Breast epithelium (tissue), 4 donors: ENCODE results near the gene CPEB1. TPM values are rescaled to one million over a fixed set of nuclear protein-coding genes. Genes with fewer than 3 reads are reported as not detected.

Source experiments
- DNase-seq, 2 donors: peaks; one replicate each; pipeline ENCODE4 v3.0.0-alpha.2; 2019; ENCODE audit warnings: low spot score in 2 of 2
- H3K27ac ChIP-seq, 2 donors: fragments of 200-600 bp; sonication (generic) in 1 of 2; one replicate each; pipeline ENCODE4 v1.5.1; 2016 to 2019; ENCODE audit warnings: mild to moderate bottlenecking in 1 of 2
- H3K27me3 ChIP-seq, 2 donors: fragments of 200-600 bp; sonication (generic) in 1 of 2; one replicate each; pipeline versions ENCODE4 v1.5.1 to v1.6.0; 2017 to 2019; ENCODE audit warnings: control low read depth in 1 of 2, mild to moderate bottlenecking in 1 of 2
- H3K36me3 ChIP-seq: fragments of 200-600 bp; one replicate; pipeline ENCODE4 v1.5.1; 2019
- H3K4me1 ChIP-seq, 2 donors: fragments of 200-600 bp; sonication (generic); one replicate each; pipeline ENCODE4 v1.5.1; 2016 to 2019; ENCODE audit warnings: control low read depth in 1 of 2
- H3K4me3 ChIP-seq, 3 donors: fragments of 200-600 bp; sonication (generic); 1 replicate in 2 of 3; 2 replicates in 1 of 3; pipeline ENCODE4 v1.5.1; 2016 to 2019; ENCODE audit warnings: mild to moderate bottlenecking in 3 of 3, moderate library complexity in 2 of 3
- H3K9me3 ChIP-seq, 2 donors: fragments of 200-600 bp; sonication (generic) in 1 of 2; one replicate each; pipeline ENCODE4 v1.5.1; 2016 to 2019; ENCODE audit warnings: control low read depth in 1 of 2
- CTCF ChIP-seq, 3 donors: fragments of 450-650 bp; IDR thresholded peaks; one replicate each; pipeline ENCODE4 v1.5.1; 2016 to 2017; ENCODE audit warnings: antibody characterized with exemption in 3 of 3, mild to moderate bottlenecking in 3 of 3, moderate library complexity in 3 of 3
- POLR2A ChIP-seq: fragments of 450-650 bp; IDR thresholded peaks from one replicate; pipeline ENCODE4 v1.6.1; 2016; ENCODE audit warnings: antibody characterized with exemption, mild to moderate bottlenecking, moderate library complexity
- POLR2AphosphoS5 ChIP-seq, 3 donors: sonication (generic); formaldehyde crosslinking; IDR thresholded peaks; one replicate each; pipeline ENCODE4 v1.6.1; 2017; ENCODE audit warnings: antibody characterized with exemption in 3 of 3
- intact Hi-C: fragments of 100-400 bp; cut with DNase I; formaldehyde crosslinking; loops from one replicate; pipeline ENCODE4 v1.15.1; 2023; ENCODE audit warnings: low total_unique reads
- total RNA-seq, 3 donors: library from RNA; depleted of rRNA; stranded (reverse); fragments of >200 nt; gene quantifications; one replicate each; pipeline ENCODE4 v1.1.0, GENCODE V29; 2016

CPEB1 gene
- total RNA-seq, 3 donors from 2014 or later, result 2.2 to 6.9 (median 4.6) TPM

- no peak for DNase-seq
Observed at GRCh38 chr15:82585072-82585471, 62.1 kb downstream of the CPEB1 start.

DNA sequence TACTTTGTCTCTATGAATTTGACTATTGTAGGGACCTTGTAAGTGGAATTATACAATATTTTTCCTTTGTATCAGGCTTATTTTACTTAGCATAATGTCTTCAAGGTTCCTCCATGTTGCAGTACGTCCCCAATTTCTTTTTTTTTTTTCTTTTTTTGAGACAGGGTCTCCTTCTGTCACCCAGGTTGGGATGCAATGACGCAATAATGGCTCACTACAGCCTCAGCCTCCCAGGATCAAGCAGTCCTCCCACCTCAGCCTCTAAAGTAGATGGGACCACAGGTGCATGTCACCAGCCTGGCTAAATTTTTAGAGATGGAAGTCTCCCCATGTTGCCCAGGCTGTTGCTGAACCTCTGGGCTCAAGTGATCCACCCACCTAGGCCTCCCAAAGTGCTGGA is 66.5 kb downstream of the CPEB1 start:
- H3K27me3 ChIP-seq, result no peaks in the 10 kb centered on the region
- H3K9me3 ChIP-seq, result no peaks in the 10 kb centered on the region
- H3K4me1 ChIP-seq, result no peaks in the 10 kb centered on the region
- DNase-seq, result no peak
- TF ChIP-seq POLR2AphosphoS5 (IDR thresholded peaks at IDR 0.05), result no peak
- no peak for TF ChIP-seq CTCF (IDR thresholded peaks at IDR 0.05)
- TF ChIP-seq POLR2A, result no peak
- no peaks in the 10 kb centered on the region for H3K36me3 ChIP-seq
- no peak overlapping the region for H3K4me3 ChIP-seq
- no peak overlapping the region for H3K27ac ChIP-seq
- intact Hi-C loops, result no loop called here

More at GRCh38 chr15:82585072-82585471, 62.1 kb downstream of the CPEB1 start:
- no peak overlapping the region for H3K4me3 ChIP-seq
- intact Hi-C loops, result loop anchor here (1.0 kb wide), 1 partner anchor 10 kb away; no protein-coding TSS in a partner anchor
- no peak overlapping the region for H3K27ac ChIP-seq
- H3K4me1 ChIP-seq, result no peaks in the 10 kb centered on the region
- H3K36me3 ChIP-seq, result no peaks in the 10 kb centered on the region
- H3K27me3 ChIP-seq, result no peaks in the 10 kb centered on the region
- H3K9me3 ChIP-seq, result no peaks in the 10 kb centered on the region
- TF ChIP-seq POLR2A (no peak), CTCF (IDR thresholded peaks at IDR 0.05) (no peak), POLR2AphosphoS5 (IDR thresholded peaks at IDR 0.05) (no peak)

DNA sequence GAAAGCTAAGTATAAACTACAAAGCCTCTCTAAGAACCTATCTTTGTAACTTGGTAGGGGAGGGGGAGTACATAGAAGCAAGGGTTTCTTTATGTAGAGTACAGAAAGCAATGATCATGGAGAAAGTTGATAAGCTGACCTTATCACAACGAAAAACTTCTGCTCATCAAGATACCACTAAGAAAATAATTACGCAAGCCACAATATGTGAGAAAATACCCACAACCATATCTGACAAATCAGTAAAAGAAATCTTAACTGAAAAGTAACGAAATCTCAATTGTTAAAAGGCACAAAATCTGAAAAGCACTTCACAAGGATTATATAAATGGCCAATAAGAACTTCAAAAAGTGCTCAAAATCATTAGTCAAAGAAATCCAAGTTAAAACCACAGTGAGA is 71.8 kb downstream of the CPEB1 start:
- Histone ChIP-seq H3K4me1 (no peaks in the 10 kb centered on the region), H3K4me3 (no peak overlapping the region), H3K27me3 (no peaks in the 10 kb centered on the region), H3K27ac (no peak overlapping the region), H3K9me3 (no peaks in the 10 kb centered on the region), H3K36me3 (no peaks in the 10 kb centered on the region)
- DNase-seq, result no peak
- TF ChIP-seq CTCF (IDR thresholded peaks at IDR 0.05), result no peak
- no peak for TF ChIP-seq POLR2AphosphoS5 (IDR thresholded peaks at IDR 0.05)
- TF ChIP-seq POLR2A, result no peak
- intact Hi-C loops, result no loop called here

DNA sequence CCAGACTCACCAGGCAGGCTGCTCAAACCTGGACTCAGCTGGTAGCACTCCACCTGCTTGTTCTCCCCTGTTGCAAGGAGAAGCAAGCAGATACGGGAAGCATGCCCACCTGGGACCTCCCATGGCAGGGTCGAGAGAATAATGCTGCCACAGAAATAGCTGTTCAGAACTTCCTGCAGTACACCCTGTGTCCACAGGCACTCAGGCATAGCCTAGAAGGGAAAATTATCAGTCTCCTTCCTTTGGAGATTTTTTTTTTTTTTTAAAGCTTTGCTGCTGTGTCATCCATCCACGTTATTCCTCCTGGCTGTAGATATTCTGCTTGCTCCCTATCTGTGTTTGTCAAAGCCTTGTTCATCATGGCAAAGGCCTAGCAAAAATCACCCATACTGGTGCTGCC is 74.2 kb downstream of the CPEB1 start:
- no peak overlapping the region for H3K27ac ChIP-seq
- no peaks in the 10 kb centered on the region for H3K4me1 ChIP-seq
- DNase-seq, result no peak
- H3K4me3 ChIP-seq, result no peak overlapping the region
- H3K36me3 ChIP-seq, result no peaks in the 10 kb centered on the region
- TF ChIP-seq POLR2AphosphoS5 (IDR thresholded peaks at IDR 0.05) (no peak), CTCF (IDR thresholded peaks at IDR 0.05) (no peak), POLR2A (no peak)
- H3K9me3 ChIP-seq, result no peaks in the 10 kb centered on the region
- intact Hi-C loops, result no loop called here
- no peaks in the 10 kb centered on the region for H3K27me3 ChIP-seq

DNA sequence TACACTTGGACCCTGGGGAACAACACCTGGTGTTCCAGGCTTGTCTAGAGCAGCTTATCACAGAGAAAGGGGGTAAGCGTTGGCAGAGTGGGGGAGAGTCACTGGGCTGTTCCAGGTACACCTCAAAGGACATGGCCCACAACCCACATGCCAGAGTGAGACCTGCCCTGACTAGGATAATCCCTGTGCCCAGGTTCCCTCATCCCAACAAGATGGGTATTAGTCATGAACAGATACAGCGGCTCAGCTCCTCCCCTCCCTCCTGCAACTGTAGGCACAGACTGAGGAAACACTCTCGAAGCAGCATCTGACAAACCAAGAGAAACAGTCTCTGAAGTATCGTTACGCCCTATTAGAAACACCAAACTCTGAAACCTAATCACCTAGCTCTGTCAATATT is 74.9 kb downstream of the CPEB1 start:
- Histone ChIP-seq H3K4me3 (peak overlapping the region in 2 of 3 donors; percentile 46 to 65), H3K27me3 (no peaks in the 10 kb centered on the region), H3K36me3 (no peaks in the 10 kb centered on the region), H3K9me3 (no peaks in the 10 kb centered on the region), H3K27ac (peak overlapping the region in 1 of 2 donors; percentile 80), H3K4me1 (no peaks in the 10 kb centered on the region)
- TF ChIP-seq POLR2A, result no peak
- no peak for TF ChIP-seq CTCF (IDR thresholded peaks at IDR 0.05)
- TF ChIP-seq POLR2AphosphoS5 (IDR thresholded peaks at IDR 0.05), result no peak
- no peak for DNase-seq
- intact Hi-C loops, result no loop called here
